ENCODE measurements around the gene YIPF4. TPM values are rescaled to one million over a fixed set of nuclear protein-coding genes. Genes with fewer than 3 reads are reported as not detected.
"Not testable (repeated sequence)": the region's sequence is repeated elsewhere in the genome, so short reads cannot be mapped to it uniquely, and the experiment has no call there.

The YIPF4 gene
- polyA plus RNA-seq (ENCODE audit: insufficient read length in 4 of 4), result 10 to 100 TPM; 60.4 to 73.4 (median 66.6) TPM

GRCh38 chr2:32277674-32278477, at the start of gene YIPF4:
TSS of gene YIPF4 (plus strand) at chr2:32277904. CDS start at chr2:32278156, 252 bp downstream.
- DNase-seq (ENCODE audit: low read depth in 4 of 4, low spot score in 2 of 4), result peak; percentile 85 to 94 (median 92)

- DNase-seq (ENCODE audit: low read depth in 4 of 4, low spot score in 2 of 4), result no peak
These were observed 49.5 kb upstream of the YIPF4 start for GRCh38 chr2:32228181-32228580.

- DNase-seq (ENCODE audit: low read depth in 4 of 4, low spot score in 2 of 4), result no peak
These were observed 48.1 kb upstream of the YIPF4 start for GRCh38 chr2:32229635-32230034.

- DNase-seq (ENCODE audit: low read depth in 4 of 4, low spot score in 2 of 4), result no peak
These were observed 45.7 kb upstream of the YIPF4 start for GRCh38 chr2:32231959-32232358.

- no peak for DNase-seq (ENCODE audit: low read depth in 4 of 4, low spot score in 2 of 4)
These were observed 42.4 kb upstream of the YIPF4 start for GRCh38 chr2:32235315-32235714.

- no peak for DNase-seq (ENCODE audit: low read depth in 4 of 4, low spot score in 2 of 4)
These were observed 40.2 kb upstream of the YIPF4 start for GRCh38 chr2:32237488-32237887.

- no peak for DNase-seq (ENCODE audit: low read depth in 4 of 4, low spot score in 2 of 4)
These were observed 39.7 kb upstream of the YIPF4 start for GRCh38 chr2:32237996-32238395.

GRCh38 chr2:32242331-32242730, 35.4 kb upstream of the YIPF4 start:
- no peak for DNase-seq (ENCODE audit: low read depth in 4 of 4, low spot score in 2 of 4)

- no peak for DNase-seq (ENCODE audit: low read depth in 4 of 4, low spot score in 2 of 4)
These were observed 30.8 kb upstream of the YIPF4 start for GRCh38 chr2:32246911-32247310.

- no peak for DNase-seq (ENCODE audit: low read depth in 4 of 4, low spot score in 2 of 4)
These were observed 29.4 kb upstream of the YIPF4 start for GRCh38 chr2:32248299-32248698.

GRCh38 chr2:32249731-32250236, 27.9 kb upstream of the YIPF4 start:
- no peak for DNase-seq (ENCODE audit: low read depth in 4 of 4, low spot score in 2 of 4)

GRCh38 chr2:32250290-32250689, 27.4 kb upstream of the YIPF4 start:
- DNase-seq (ENCODE audit: low read depth in 4 of 4, low spot score in 2 of 4), result no peak

GRCh38 chr2:32258242-32258641, 19.5 kb upstream of the YIPF4 start:
- DNase-seq (ENCODE audit: low read depth in 4 of 4, low spot score in 2 of 4), result no peak

- DNase-seq (ENCODE audit: low read depth in 4 of 4, low spot score in 2 of 4), result no peak
These were observed 17.3 kb upstream of the YIPF4 start for GRCh38 chr2:32260376-32260775.

GRCh38 chr2:32262105-32262504, 15.6 kb upstream of the YIPF4 start:
- DNase-seq (ENCODE audit: low read depth in 4 of 4, low spot score in 2 of 4), result no peak

- DNase-seq (ENCODE audit: low read depth in 4 of 4, low spot score in 2 of 4), result no peak
These were observed 13.1 kb upstream of the YIPF4 start, which contains the start of gene NLRC4 for GRCh38 chr2:32264422-32265105. TSS of gene NLRC4 (minus strand) at chr2:32264886. CDS start at chr2:32256775, 8,111 bp downstream.

GRCh38 chr2:32271063-32271462, 6.6 kb upstream of the YIPF4 start:
- no peak for DNase-seq (ENCODE audit: low read depth in 4 of 4, low spot score in 2 of 4)

- DNase-seq (ENCODE audit: low read depth in 4 of 4, low spot score in 2 of 4), result no peak
These were observed 5.4 kb upstream of the YIPF4 start for GRCh38 chr2:32272279-32272678.

- no peak for DNase-seq (ENCODE audit: low read depth in 4 of 4, low spot score in 2 of 4)
These were observed 3.4 kb upstream of the YIPF4 start for GRCh38 chr2:32274289-32274688.

GRCh38 chr2:32275790-32276189, 1.9 kb upstream of the YIPF4 start:
- DNase-seq (ENCODE audit: low read depth in 4 of 4, low spot score in 2 of 4), result not testable (repeated sequence)

GRCh38 chr2:32277363-32277673, 386 bp upstream of the YIPF4 start:
- DNase-seq (ENCODE audit: low read depth in 4 of 4, low spot score in 2 of 4), result peak in 1 of 4 donors; percentile 15

GRCh38 chr2:32278478-32278853, 762 bp downstream of the YIPF4 start:
- peak in 1 of 4 donors; percentile 1 for DNase-seq (ENCODE audit: low read depth in 4 of 4, low spot score in 2 of 4)
